Ovary (tissue), 9 donors: Measurements from ENCODE around the gene PNPLA2. TPM values are rescaled to one million over a fixed set of nuclear protein-coding genes. Genes with fewer than 3 reads are reported as not detected.

Experiments
- DNase-seq, 5 donors: peaks; one replicate each; pipeline ENCODE4 v3.0.0-alpha.2; 2019 to 2020
- H3K27ac ChIP-seq, 2 donors: fragments of 200-600 bp; one replicate each; pipeline versions ENCODE4 v1.5.1 to v1.8.0; 2019 to 2022
- H3K27me3 ChIP-seq: fragments of 200-600 bp; one replicate; pipeline ENCODE4 v1.8.0; 2022
- H3K36me3 ChIP-seq: fragments of 200-600 bp; sonication (generic); one replicate; pipeline ENCODE4 v1.5.1; 2019
- H3K4me1 ChIP-seq: one replicate; pipeline ENCODE4 v1.8.1; 2013; ENCODE audit warnings: mild to moderate bottlenecking, moderate library complexity; ENCODE audit not compliant: insufficient read depth
- H3K4me3 ChIP-seq: fragments of 200-600 bp; sonication (generic); one replicate; pipeline ENCODE4 v1.5.1; 2017
- H3K9me3 ChIP-seq, 2 donors: fragments of 200-600 bp in 1 of 2; sonication (generic) in 1 of 2; one replicate each; pipeline versions ENCODE4 v1.5.1 to v1.8.1; 2013 to 2019; ENCODE audit warnings: mild to moderate bottlenecking in 1 of 2, moderate library complexity in 1 of 2
- EP300 ChIP-seq: sonication (generic); formaldehyde crosslinking; IDR thresholded peaks from one replicate; pipeline ENCODE4 v1.6.1; 2017; ENCODE audit warnings: antibody characterized with exemption
- POLR2A ChIP-seq: fragments of 450-650 bp; IDR thresholded peaks from one replicate; pipeline ENCODE4 v1.6.1; 2017; ENCODE audit warnings: antibody characterized with exemption, mild to moderate bottlenecking, moderate library complexity
- WGBS, 3 donors: extraction: QIAGEN DNeasy Blood & Tissue Kit in 1 of 3; methylation state at CpG; one replicate each; pipeline versions ENCODE4 v1.1.5 to v1.1.7; 2013 to 2017; 5-methylcytosine and 5-hydroxymethylcytosine counted together
- intact Hi-C, 4 donors: fragments of 100-400 bp; cut with DNase I; formaldehyde crosslinking; loops; one replicate each; pipeline versions ENCODE4 v1.11.0 to v1.15.1; 2022 to 2023
- polyA plus RNA-seq, 2 donors: library from polyadenylated mRNA; stranded (reverse); fragments of 200-250 nt in 1 of 2; fragments of 350-450 nt in 1 of 2; fragmentation: Illumina TruSeq in 1 of 2; extraction: RNeasy Lipid Tissue Mini Kit (QIAGEN cat#74804) in 1 of 2; gene quantifications; one replicate each; pipeline ENCODE4 v1.2.3, GENCODE V29; 2013 to 2014
- total RNA-seq, 7 donors: library from RNA; depleted of rRNA in 2 of 7; stranded (reverse); fragments of >200 nt in 2 of 7; fragmentation: NEBNext Ultra II Directional in 3 of 7; extraction: Animal tissue kit (Norgen Biotek cat#: 25700) in 3 of 7; gene quantifications; one replicate each; pipeline versions ENCODE4 v1.1.0 to v1.2.4, GENCODE V29; 2016 to 2023
- TF ChIP-seq, protein P1 (sequence below), 3 donors: fragments of 450-650 bp in 2 of 3; fragments of 200-600 bp in 1 of 3; IDR thresholded peaks; one replicate each; pipeline versions ENCODE4 v1.5.1 to v1.8.0; 2016 to 2022; ENCODE audit warnings: antibody characterized with exemption in 3 of 3, mild to moderate bottlenecking in 1 of 3
- donor health status: DM: no; HTN: no; CAD: no; lungs with moderate emphysema.
- donor health status: DM: no; HTN: no; CAD: no.
- donor health status: Bipolar disorder and iron deficiency.
- donor health status: DM: yes; HTN: yes; CAD: no.
- donor health status: DM: no; HTN: no; CAD: no.
- donor health status: DM: yes; HTN: yes; CAD: no.

The PNPLA2 gene
- total and polyA plus RNA-seq, 9 donors, result 12.9 to 98.2 (median 83.0) TPM

DNA sequence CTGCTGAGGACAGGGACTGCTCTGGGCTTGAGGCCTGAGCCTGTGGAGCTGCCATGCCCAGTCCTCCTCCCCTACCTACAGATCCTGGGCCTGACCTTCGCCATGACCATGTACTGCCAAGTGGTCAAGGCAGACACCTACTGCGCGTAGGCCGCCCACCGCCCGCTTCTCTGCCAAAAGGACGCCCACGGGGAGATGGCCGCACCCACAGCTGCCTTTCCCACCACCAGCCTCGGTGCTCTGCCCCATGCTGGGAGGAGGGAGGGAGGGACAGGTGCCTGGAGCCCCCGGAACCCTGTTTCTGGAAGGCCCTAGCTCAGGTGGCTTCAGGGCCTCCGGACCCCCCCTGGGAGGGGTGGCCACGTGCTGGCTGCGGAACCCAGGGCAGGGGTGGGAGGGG is 47.8 kb downstream of the PNPLA2 start:
- no peak overlapping the region for H3K27ac ChIP-seq
- no peaks in the 10 kb centered on the region for H3K4me1 ChIP-seq
- H3K27me3 ChIP-seq, result no peaks in the 10 kb centered on the region
- no peak for DNase-seq
- no peak overlapping the region for H3K4me3 ChIP-seq
- 75 to 83% (median 79%) methylated on average over 12 to 14 of the region's 14 CpGs for WGBS, 3 donors
- TF ChIP-seq POLR2A, result no peak
- TF ChIP-seq, protein P1, sequence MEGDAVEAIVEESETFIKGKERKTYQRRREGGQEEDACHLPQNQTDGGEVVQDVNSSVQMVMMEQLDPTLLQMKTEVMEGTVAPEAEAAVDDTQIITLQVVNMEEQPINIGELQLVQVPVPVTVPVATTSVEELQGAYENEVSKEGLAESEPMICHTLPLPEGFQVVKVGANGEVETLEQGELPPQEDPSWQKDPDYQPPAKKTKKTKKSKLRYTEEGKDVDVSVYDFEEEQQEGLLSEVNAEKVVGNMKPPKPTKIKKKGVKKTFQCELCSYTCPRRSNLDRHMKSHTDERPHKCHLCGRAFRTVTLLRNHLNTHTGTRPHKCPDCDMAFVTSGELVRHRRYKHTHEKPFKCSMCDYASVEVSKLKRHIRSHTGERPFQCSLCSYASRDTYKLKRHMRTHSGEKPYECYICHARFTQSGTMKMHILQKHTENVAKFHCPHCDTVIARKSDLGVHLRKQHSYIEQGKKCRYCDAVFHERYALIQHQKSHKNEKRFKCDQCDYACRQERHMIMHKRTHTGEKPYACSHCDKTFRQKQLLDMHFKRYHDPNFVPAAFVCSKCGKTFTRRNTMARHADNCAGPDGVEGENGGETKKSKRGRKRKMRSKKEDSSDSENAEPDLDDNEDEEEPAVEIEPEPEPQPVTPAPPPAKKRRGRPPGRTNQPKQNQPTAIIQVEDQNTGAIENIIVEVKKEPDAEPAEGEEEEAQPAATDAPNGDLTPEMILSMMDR (IDR thresholded peaks at IDR 0.05), result no peak
- no peak for TF ChIP-seq EP300
- no peaks in the 10 kb centered on the region for H3K9me3 ChIP-seq
- H3K36me3 ChIP-seq, result no peaks in the 10 kb centered on the region
- intact Hi-C loops, result no loop called here

DNA sequence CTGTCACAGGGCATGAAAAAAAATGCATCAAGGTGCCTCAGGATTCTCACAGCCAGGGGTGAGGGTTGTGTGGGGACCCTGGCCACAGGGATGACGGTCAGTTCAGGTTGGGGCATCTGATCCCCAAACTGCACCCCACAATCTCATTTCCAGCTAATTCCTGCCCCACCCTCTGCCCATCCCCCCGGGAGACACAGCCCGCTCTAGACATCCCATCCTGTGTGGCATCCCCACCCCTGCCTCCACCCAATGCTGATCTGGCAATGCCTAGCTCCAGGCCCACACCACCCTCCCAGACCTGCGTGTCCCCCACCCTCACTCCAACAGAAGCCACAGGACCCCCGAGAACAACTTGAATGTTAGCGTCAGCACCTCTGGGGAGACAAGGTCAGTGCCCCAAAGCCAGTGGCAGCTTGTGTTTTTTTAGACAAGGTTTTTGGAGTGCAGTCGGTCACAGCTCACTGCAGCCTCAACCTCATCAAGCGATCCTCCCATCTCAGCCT is 49.2 kb downstream of the PNPLA2 start:
- TF ChIP-seq POLR2A (no peak), EP300 (no peak)
- TF ChIP-seq, protein P1 (IDR thresholded peaks at IDR 0.05), result no peak
- Histone ChIP-seq H3K27ac (no peak overlapping the region), H3K27me3 (no peaks in the 10 kb centered on the region), H3K9me3 (no peaks in the 10 kb centered on the region), H3K4me3 (no peak overlapping the region), H3K36me3 (no peaks in the 10 kb centered on the region), H3K4me1 (no peaks in the 10 kb centered on the region)
- 85 to 87% (median 86%) methylated on average over 8 of the region's 8 CpGs for WGBS, 3 donors
- intact Hi-C loops, result no loop called here
- no peak for DNase-seq

DNA sequence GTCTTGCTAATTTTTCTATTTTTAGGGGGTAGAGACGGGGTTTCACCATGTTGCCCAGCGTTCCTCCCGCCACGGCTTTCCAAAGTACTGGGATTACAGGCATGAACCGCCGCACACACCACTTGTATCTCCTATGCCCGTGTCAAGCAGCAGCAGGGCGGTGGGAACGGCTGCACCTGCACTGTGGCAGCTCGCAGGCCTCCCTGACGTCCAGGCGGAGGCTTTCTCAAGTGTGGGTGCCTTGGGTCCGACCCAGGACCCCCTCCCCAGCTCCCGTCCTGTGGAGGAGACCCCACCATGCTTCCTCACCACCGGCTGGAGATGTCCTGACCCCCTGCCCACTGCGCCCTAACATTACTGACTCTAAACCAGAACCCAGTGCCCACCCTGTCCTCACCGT is 49.7 kb downstream of the PNPLA2 start:
- Histone ChIP-seq H3K4me3 (no peak overlapping the region), H3K27me3 (no peaks in the 10 kb centered on the region), H3K9me3 (no peaks in the 10 kb centered on the region), H3K4me1 (peaks cover 1% of the 10 kb centered on the region), H3K27ac (no peak overlapping the region), H3K36me3 (no peaks in the 10 kb centered on the region)
- intact Hi-C loops, result no loop called here
- TF ChIP-seq, protein P1 (IDR thresholded peaks at IDR 0.05), result no peak
- TF ChIP-seq EP300, result no peak
- TF ChIP-seq POLR2A, result no peak
- 85 to 88% (median 86%) methylated on average over 17 of the region's 17 CpGs for WGBS, 3 donors
- no peak for DNase-seq

DNA sequence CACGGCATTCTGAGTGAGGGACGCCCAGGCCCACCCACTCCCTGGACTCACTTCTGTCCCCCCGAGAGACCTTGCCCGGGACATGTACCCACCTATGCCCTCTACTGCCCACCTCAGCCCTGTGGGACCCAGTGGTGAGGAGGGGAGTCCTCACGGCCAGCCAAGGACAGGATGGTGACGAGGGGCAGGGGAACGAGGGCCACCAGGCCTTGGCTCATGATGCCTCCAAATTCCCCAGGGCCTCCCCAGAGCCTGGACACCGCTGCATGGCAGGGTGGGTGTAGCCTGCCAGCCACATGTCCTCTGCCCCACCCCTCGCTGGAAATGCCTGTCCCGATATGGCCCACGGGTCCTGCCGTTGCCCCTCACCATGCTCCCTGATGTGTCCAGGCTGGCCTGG is 50.1 kb downstream of the PNPLA2 start:
- Histone ChIP-seq H3K4me3 (no peak overlapping the region), H3K9me3 (no peaks in the 10 kb centered on the region), H3K36me3 (no peaks in the 10 kb centered on the region), H3K27me3 (no peaks in the 10 kb centered on the region), H3K27ac (no peak overlapping the region), H3K4me1 (peaks cover 5% of the 10 kb centered on the region)
- WGBS, 3 donors, result 79 to 81% (median 81%) methylated on average over 12 of the region's 12 CpGs
- no peak for DNase-seq
- intact Hi-C loops, result no loop called here
- no peak for TF ChIP-seq EP300

DNA sequence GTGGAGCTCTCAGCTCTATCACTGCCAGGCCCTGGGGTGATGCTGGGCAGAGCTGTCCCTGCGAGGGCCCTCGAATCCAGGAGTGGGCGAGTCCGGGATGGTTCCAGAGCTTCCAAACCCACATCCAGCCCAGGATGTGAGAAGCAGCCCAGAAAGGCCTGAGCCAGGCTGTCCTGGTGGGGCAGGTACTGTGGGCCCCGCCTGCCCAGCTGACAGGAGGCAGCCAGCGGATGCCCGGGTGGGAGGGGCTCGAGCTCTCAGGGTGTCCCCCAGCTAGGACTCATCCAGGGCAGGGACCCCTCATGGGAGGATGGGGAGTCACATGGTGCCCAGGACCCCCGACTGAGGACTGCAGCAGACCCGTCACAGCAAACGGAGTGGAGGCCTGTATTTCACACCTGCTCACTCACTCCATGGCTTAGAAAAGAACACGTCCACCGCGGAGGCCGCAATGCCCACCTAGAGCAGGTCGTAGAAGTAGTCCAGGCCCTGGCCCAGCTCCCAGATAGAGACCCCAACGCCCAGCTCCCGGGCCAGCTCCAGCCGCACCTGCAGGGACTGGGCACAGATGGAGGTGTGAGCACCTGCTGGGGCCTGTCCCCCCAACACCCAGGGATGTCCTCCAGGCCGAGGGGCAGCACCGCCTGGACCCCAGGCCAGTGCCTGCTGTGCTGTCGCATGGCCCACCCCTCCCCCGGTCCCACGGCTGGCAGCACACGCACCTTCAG is 50.8 kb downstream of the PNPLA2 start:
- Histone ChIP-seq H3K27me3 (no peaks in the 10 kb centered on the region), H3K36me3 (no peaks in the 10 kb centered on the region), H3K27ac (no peak overlapping the region), H3K4me3 (no peak overlapping the region), H3K9me3 (no peaks in the 10 kb centered on the region), H3K4me1 (peaks cover 6% of the 10 kb centered on the region)
- TF ChIP-seq EP300, result no peak
- no peak for TF ChIP-seq POLR2A
- TF ChIP-seq, protein P1 (IDR thresholded peaks at IDR 0.05), result no peak
- no peak for DNase-seq
- intact Hi-C loops, result no loop called here
- WGBS, 3 donors, result 74 to 82% (median 81%) methylated on average over 16 to 25 of the region's 25 CpGs
